Neutrophil (primary cell): Measurements from ENCODE around the gene UCKL1.

ENCODE experiments used
- H3K27ac ChIP-seq: fragments of 200-600 bp; sonication (generic); 2 replicates; pipeline ENCODE4 v1.5.1; 2016; ENCODE audit warnings: mild to moderate bottlenecking, moderate library complexity
- H3K27me3 ChIP-seq: fragments of 200-600 bp; sonication (generic); 2 replicates; pipeline ENCODE4 v1.6.0; 2016; ENCODE audit warnings: mild to moderate bottlenecking
- H3K36me3 ChIP-seq: fragments of 200-600 bp; sonication (generic); 2 replicates; pipeline ENCODE4 v1.5.1; 2017
- H3K4me1 ChIP-seq, 2 experiments: fragments of 200-600 bp in 1 of 2; sonication (generic) in 1 of 2; 1 replicate in 1 of 2; 2 replicates in 1 of 2; pipeline versions ENCODE4 v1.5.1 to v1.6.1; 2013 to 2016; ENCODE audit warnings: low read depth in 1 of 2, low read length in 1 of 2, mild to moderate bottlenecking in 1 of 2, moderate library complexity in 1 of 2; ENCODE audit not compliant: control insufficient read depth in 1 of 2, insufficient read depth in 1 of 2
- H3K4me3 ChIP-seq, 2 experiments: fragments of 200-600 bp in 1 of 2; sonication (generic) in 1 of 2; 1 replicate in 1 of 2; 2 replicates in 1 of 2; pipeline ENCODE4 v1.5.1; 2013 to 2016; ENCODE audit warnings: low read depth in 1 of 2, low read length in 1 of 2, mild to moderate bottlenecking in 1 of 2, moderate library complexity in 1 of 2
- H3K9me3 ChIP-seq: fragments of 200-600 bp; sonication (generic); 2 replicates; pipeline ENCODE4 v1.5.1; 2016
- CTCF ChIP-seq: fragments of 200-600 bp; sonication (generic); IDR thresholded peaks from 2 replicates; pipeline ENCODE4 v1.5.1; 2016; ENCODE audit warnings: antibody characterized with exemption

The UCKL1 gene

GRCh38 chr20:63940472-63941266, 15.5 kb downstream of the UCKL1 start:
- Histone ChIP-seq H3K4me3 (no peak overlapping the region), H3K4me1 (peaks cover 40 to 53% of the 10 kb centered on the region in 2 experiments), H3K36me3 (peaks cover 87% of the 10 kb centered on the region), H3K9me3 (no peaks in the 10 kb centered on the region), H3K27ac (peak overlapping the region; percentile 83), H3K27me3 (no peaks in the 10 kb centered on the region)
- no peak for TF ChIP-seq CTCF

DNA sequence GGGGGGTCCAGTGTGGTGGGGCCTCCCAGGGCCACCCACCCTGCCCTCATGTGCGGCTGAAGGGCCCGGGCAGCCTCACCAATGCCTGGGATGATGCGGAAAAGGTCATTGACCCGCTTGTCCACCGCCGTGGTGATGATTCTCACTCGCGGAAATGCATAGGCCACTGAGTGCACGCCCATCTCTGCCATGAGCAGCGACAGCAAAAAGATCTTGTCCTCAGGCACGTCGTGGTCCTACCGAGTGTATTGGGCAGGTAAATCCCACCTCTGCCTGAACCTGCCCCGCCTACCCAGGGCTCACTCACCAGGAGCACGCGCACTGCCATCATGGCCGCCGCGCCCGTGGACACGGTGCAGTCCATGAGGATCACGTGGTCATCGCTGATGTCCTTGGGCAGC, 16.1 kb downstream of the UCKL1 start:
- H3K4me3 ChIP-seq: no peak overlapping the region
- peaks cover 87% of the 10 kb centered on the region for H3K36me3 ChIP-seq
- H3K27ac ChIP-seq: peak overlapping the region; percentile 83
- peaks cover 40 to 53% of the 10 kb centered on the region in 2 experiments for H3K4me1 ChIP-seq
- TF ChIP-seq CTCF: no peak
- no peaks in the 10 kb centered on the region for H3K9me3 ChIP-seq
- H3K27me3 ChIP-seq: no peaks in the 10 kb centered on the region

- H3K4me3 ChIP-seq: no peak overlapping the region
- H3K9me3 ChIP-seq: no peaks in the 10 kb centered on the region
- H3K4me1 ChIP-seq: peaks cover 40 to 53% of the 10 kb centered on the region in 2 experiments
- H3K27me3 ChIP-seq: no peaks in the 10 kb centered on the region
- peaks cover 87% of the 10 kb centered on the region for H3K36me3 ChIP-seq
- peak overlapping the region; percentile 83 for H3K27ac ChIP-seq
- no peak for TF ChIP-seq CTCF
These were observed 16.9 kb downstream of the UCKL1 start for GRCh38 chr20:63939061-63939935.

- Histone ChIP-seq H3K4me1 (peaks cover 27 to 41% of the 10 kb centered on the region in 2 experiments), H3K36me3 (peaks cover 87% of the 10 kb centered on the region), H3K9me3 (no peaks in the 10 kb centered on the region), H3K27me3 (no peaks in the 10 kb centered on the region), H3K27ac (peak overlapping the region; percentile 20), H3K4me3 (no peak overlapping the region)
- no peak for TF ChIP-seq CTCF
These were observed 18.6 kb downstream of the UCKL1 start for GRCh38 chr20:63937596-63937995.

GRCh38 chr20:63935447-63935846, 20.8 kb downstream of the UCKL1 start:
- Histone ChIP-seq H3K9me3 (no peaks in the 10 kb centered on the region), H3K4me1 (peaks cover 10 to 23% of the 10 kb centered on the region in 2 experiments), H3K4me3 (no peak overlapping the region), H3K36me3 (peaks cover 96% of the 10 kb centered on the region), H3K27ac (peak overlapping the region; percentile 29), H3K27me3 (no peaks in the 10 kb centered on the region)
- no peak for TF ChIP-seq CTCF
